Peyer's patch (tissue), 4 donors: Measurements from ENCODE around the gene CTBP2. TPM values are rescaled to one million over a fixed set of nuclear protein-coding genes. Genes with fewer than 3 reads are reported as not detected.
"Not testable (repeated sequence)": the region's sequence is repeated elsewhere in the genome, so short reads cannot be mapped to it uniquely, and the experiment has no call there.

Experiments used
- DNase-seq, 3 donors: peaks; one replicate each; pipeline ENCODE4 v3.0.0-alpha.2; 2017 to 2019
- H3K27ac ChIP-seq, 4 donors: fragments of 200-600 bp; sonication (generic); one replicate each; pipeline ENCODE4 v1.5.1; 2016 to 2019
- H3K27me3 ChIP-seq, 2 donors: fragments of 200-600 bp; sonication (generic); one replicate each; pipeline ENCODE4 v1.5.1; 2019
- H3K36me3 ChIP-seq, 3 donors: fragments of 200-600 bp; sonication (generic); one replicate each; pipeline ENCODE4 v1.5.1; 2016 to 2019
- H3K4me1 ChIP-seq, 4 donors: fragments of 200-600 bp; sonication (generic); one replicate each; pipeline ENCODE4 v1.5.1; 2016 to 2019
- H3K4me3 ChIP-seq, 4 donors: fragments of 200-600 bp; sonication (generic); 1 replicate in 3 of 4; 2 replicates in 1 of 4; pipeline ENCODE4 v1.5.1; 2016 to 2019; ENCODE audit warnings: mild to moderate bottlenecking in 1 of 4
- H3K9me3 ChIP-seq, 4 donors: fragments of 200-600 bp; sonication (generic); one replicate each; pipeline ENCODE4 v1.5.1; 2016 to 2019; ENCODE audit warnings: mild to moderate bottlenecking in 1 of 4
- CTCF ChIP-seq, 6 experiments: fragments of 450-650 bp in 4 of 6; fragments of 200-600 bp in 2 of 6; sonication (generic) in 1 of 6; IDR thresholded peaks; one replicate each; pipeline ENCODE4 v1.5.1; 2017 to 2019; ENCODE audit warnings: antibody characterized with exemption in 6 of 6, mild to moderate bottlenecking in 3 of 6, moderate library complexity in 1 of 6
- POLR2A ChIP-seq, 2 donors: fragments of 450-650 bp; IDR thresholded peaks; one replicate each; pipeline ENCODE4 v1.5.1; 2017; ENCODE audit warnings: antibody characterized with exemption in 2 of 2, mild to moderate bottlenecking in 2 of 2, moderate library complexity in 2 of 2
- total RNA-seq, 4 donors: library from RNA; depleted of rRNA; stranded (reverse); fragments of >200 nt; gene quantifications; one replicate each; pipeline ENCODE4 v1.1.0, GENCODE V29; 2016

CTBP2 gene
- total RNA-seq, 4 donors from 2014 or later, result 53.6 to 83.8 (median 64.7) TPM

- no peaks in the 10 kb centered on the region for H3K36me3 ChIP-seq
- H3K9me3 ChIP-seq, result peaks cover 0 to 4% (median 0%) of the 10 kb centered on the region in 4 donors
- H3K27me3 ChIP-seq, result no peaks in the 10 kb centered on the region
- DNase-seq, result peak in 2 of 3 donors; percentile 80 to 86
- TF ChIP-seq CTCF (IDR thresholded peaks at IDR 0.05) (peak in 2 of 6 experiments; percentile 19 to 29), POLR2A (IDR thresholded peaks at IDR 0.05) (peak; percentile 44 to 72)
- H3K4me1 ChIP-seq, result peaks cover 0 to 97% (median 19%) of the 10 kb centered on the region in 4 donors
- peak overlapping the region in 3 of 4 donors; percentile 84 to 99 (median 96) for H3K27ac ChIP-seq
- H3K4me3 ChIP-seq, result peak overlapping the region in 3 of 4 donors; percentile 23 to 51 (median 48)
Observed at GRCh38 chr10:125151553-125152449, 8.6 kb downstream of the CTBP2 start.

- no peak for TF ChIP-seq POLR2A (IDR thresholded peaks at IDR 0.05)
- no peak for TF ChIP-seq CTCF (IDR thresholded peaks at IDR 0.05)
- Histone ChIP-seq H3K36me3 (no peaks in the 10 kb centered on the region), H3K27me3 (no peaks in the 10 kb centered on the region), H3K9me3 (peaks cover 0 to 4% (median 0%) of the 10 kb centered on the region in 4 donors), H3K4me3 (peak overlapping the region in 2 of 4 donors; percentile 48 to 51), H3K4me1 (peaks cover 0 to 98% (median 19%) of the 10 kb centered on the region in 4 donors), H3K27ac (peak overlapping the region in 3 of 4 donors; percentile 84 to 99 (median 96))
- peak in 1 of 3 donors; percentile 53 for DNase-seq
Observed at GRCh38 chr10:125151170-125151552, 9.2 kb downstream of the CTBP2 start.

- H3K27me3 ChIP-seq, H3K36me3 ChIP-seq, H3K9me3 ChIP-seq: not testable (repeated sequence)
- peak in 1 of 3 donors; percentile 62 for DNase-seq
- Histone ChIP-seq H3K4me3 (peak overlapping the region in 2 of 4 donors; percentile 6 to 48), H3K4me1 (peaks cover 0 to 98% (median 19%) of the 10 kb centered on the region in 4 donors), H3K27ac (peak overlapping the region in 3 of 4 donors; percentile 84 to 99 (median 96))
- TF ChIP-seq POLR2A (IDR thresholded peaks at IDR 0.05), result peak in 1 of 2 donors; percentile 53
Observed at GRCh38 chr10:125150376-125151083, 9.8 kb downstream of the CTBP2 start.

GRCh38 chr10:125149680-125150047 lies 10.7 kb downstream of the CTBP2 start:
- H3K4me3 ChIP-seq, result peak overlapping the region in 2 of 4 donors; percentile 6 to 15
- H3K4me1 ChIP-seq, result peaks cover 0 to 98% (median 17%) of the 10 kb centered on the region in 4 donors
- H3K27ac ChIP-seq, result peak overlapping the region in 3 of 4 donors; percentile 84 to 99 (median 96)
- TF ChIP-seq CTCF (IDR thresholded peaks at IDR 0.05), result no peak
- no peak for TF ChIP-seq POLR2A (IDR thresholded peaks at IDR 0.05)
- peaks cover 0 to 4% (median 0%) of the 10 kb centered on the region in 4 donors for H3K9me3 ChIP-seq
- no peaks in the 10 kb centered on the region for H3K27me3 ChIP-seq
- no peaks in the 10 kb centered on the region for H3K36me3 ChIP-seq
- no peak for DNase-seq

GRCh38 chr10:125149036-125149679 lies 11.2 kb downstream of the CTBP2 start:
- peaks cover 0 to 4% (median 0%) of the 10 kb centered on the region in 4 donors for H3K9me3 ChIP-seq
- no peaks in the 10 kb centered on the region for H3K27me3 ChIP-seq
- H3K4me3 ChIP-seq, result peak overlapping the region in 2 of 4 donors; percentile 6 to 15
- no peaks in the 10 kb centered on the region for H3K36me3 ChIP-seq
- TF ChIP-seq POLR2A (IDR thresholded peaks at IDR 0.05) (peak in 1 of 2 donors; percentile 61), CTCF (IDR thresholded peaks at IDR 0.05) (no peak)
- peak overlapping the region in 3 of 4 donors; percentile 84 to 99 (median 96) for H3K27ac ChIP-seq
- peaks cover 0 to 98% (median 15%) of the 10 kb centered on the region in 4 donors for H3K4me1 ChIP-seq
- peak in 2 of 3 donors; percentile 79 to 90 for DNase-seq
